Measurements from ENCODE around the gene TMEM108.

TMEM108 gene

DNA sequence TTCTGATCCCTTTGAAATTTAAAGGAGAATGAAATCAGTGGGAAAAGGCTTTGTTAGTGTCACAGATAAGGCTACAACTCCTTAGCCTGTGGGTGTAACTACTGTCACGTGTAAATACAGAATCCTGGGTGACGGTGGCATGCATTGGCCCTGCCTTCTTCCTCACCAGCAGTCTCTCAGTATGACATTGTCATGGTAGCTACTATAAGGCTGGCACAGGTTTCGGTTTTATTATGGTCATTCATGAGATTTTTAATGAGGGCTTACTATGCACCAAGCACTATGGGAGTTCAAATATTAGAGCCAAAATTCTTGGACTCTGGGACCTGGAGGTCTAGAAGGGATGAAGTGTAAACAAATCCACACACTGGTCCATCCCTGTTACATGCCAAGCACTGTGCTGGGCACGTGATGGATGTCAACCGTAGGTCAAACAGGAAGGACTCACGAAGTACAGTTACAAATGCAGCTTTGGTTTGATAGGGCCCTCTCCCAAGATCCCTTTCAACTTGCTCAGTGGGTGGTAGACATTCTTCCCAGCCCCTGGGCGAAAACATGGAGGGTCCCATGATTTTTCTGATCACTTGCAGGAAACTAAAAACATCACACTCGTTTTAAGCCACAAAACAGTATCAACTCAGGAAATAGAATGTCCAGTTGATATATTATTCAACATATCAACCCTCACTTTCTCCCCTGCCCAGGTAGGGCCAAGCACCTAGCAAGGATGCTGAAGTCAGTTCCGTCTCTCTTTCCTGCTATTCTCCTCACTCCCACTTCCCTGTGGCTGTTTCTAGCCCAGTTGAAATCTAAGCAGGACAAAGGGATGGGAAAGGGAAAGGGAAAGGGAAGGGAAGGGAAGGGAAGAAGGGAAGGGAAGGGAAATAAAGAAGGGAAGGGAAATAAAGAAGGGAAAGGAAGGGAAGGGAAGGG lies 387.0 kb downstream of the TMEM108 start:
- no peak for DNase-seq (ENCODE audit: low spot score)

DNA sequence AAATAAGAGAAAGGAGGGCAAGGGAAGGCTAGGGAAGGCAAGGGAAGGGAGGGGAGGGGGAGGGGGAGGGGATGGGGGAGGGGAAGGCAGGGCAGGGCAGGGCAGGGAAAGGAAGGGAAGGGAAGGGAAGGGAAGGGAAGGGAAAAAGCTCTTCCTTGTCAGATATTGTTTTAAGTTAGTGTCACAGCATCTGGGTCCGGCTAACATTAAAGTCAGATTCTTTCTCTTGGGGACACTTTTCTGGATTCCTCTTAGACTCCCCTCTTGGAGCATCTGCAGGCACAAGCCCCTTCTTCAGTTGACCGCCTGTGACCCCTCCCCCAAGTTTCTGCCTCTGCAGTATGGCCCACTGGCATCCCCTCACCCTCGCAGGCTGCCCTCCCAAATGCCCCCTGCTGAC lies 387.7 kb downstream of the TMEM108 start:
- DNase-seq (ENCODE audit: low spot score): no peak

DNA sequence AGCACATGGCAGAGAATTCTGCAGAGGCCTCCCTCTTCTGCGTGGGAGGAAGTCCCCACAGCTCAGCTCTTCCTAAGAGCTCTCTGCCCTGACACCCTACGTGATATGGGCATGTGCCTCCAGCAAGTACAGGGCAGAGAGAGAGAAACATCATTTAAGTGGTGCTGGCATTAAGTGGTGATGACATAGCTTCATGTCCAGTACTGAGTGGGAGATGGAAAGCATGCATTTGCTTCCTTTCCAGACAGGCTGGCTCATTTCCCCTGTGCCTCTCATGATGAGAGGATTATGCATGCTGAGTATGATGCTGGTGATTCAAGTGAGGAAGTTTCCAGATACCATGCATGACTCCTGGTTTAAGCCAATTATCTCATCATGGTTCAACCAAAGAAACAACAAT lies 388.5 kb downstream of the TMEM108 start:
- no peak for DNase-seq (ENCODE audit: low spot score)

DNA sequence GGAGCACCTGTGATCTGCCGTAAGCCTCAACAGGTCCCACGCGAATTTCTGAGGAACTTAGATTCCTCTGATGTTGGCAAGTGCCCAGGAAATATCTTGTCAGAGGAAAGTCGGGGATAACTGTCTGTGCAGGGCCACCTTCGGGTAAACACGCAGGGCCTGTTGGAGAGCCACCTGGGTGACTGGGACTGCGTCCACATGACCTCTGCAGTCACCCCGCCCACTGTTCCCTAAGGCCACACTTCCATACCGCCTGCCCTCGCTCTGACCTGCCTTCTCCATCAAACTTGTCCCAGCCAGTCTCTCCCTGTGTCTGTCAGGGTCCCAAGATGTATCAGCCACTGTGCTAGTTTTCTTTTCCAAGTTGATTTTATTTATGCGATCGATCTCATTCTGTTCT lies 390.4 kb downstream of the TMEM108 start:
- no peak for DNase-seq (ENCODE audit: low spot score)

DNA sequence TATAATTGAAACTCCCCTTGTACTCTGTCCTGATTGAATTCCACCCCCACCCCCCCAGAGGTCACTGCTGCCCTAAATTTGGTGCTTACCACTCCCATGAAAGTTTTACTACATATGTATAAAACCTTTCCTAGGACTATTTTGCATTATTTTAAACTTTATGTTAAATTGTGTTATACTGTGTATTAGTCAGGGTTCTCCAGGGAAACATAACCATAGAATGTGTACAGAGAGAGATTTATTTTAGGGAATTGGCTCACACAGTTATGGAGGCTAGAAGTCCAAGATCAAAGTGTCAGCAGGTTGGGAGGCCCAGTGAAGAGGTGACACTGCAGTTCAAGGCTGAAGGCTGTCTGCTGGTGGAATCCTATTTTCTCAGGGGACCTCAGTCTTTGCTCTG lies 390.9 kb downstream of the TMEM108 start:
- no peak for DNase-seq (ENCODE audit: low spot score)

DNA sequence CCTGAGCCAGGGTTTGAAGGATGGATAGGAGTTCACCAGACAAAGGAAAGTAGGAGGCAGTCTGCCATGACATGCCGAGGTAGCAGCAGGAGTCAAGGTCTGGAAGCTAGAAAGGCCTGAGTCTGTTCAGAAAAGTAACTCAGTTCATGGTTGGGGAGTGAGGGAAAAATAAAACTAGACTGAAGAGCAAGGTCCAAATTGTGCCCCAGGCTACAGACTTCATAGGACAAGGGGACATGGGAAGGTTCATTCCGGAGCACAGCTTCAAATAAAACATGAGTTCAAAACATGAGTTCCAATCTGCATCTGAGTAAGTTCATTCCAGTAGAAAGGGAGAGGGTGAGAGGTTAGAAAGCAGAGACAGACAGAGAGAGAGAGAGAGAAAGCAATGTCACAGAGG lies 401.4 kb downstream of the TMEM108 start:
- DNase-seq (ENCODE audit: low spot score): no peak

DNA sequence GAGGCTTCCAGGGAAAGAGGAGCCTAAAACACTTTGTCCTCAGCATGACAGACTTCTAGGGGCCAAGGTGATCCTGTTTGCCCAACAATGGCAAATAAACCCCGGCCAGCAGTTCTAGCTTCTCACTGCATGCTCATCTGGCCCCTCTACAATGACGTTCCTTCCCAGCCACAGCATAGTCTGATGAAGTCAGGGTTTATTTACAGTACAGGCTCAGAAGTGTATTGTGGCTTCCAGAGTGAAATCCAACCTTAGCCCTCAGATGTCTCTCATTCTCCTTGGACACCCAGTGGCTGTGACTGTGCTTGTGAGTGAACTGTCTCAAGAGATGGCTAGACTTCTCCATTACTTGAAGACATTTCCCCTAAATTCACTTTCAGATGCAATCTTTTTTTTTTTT lies 402.5 kb downstream of the TMEM108 start:
- no peak for DNase-seq (ENCODE audit: low spot score)

DNA sequence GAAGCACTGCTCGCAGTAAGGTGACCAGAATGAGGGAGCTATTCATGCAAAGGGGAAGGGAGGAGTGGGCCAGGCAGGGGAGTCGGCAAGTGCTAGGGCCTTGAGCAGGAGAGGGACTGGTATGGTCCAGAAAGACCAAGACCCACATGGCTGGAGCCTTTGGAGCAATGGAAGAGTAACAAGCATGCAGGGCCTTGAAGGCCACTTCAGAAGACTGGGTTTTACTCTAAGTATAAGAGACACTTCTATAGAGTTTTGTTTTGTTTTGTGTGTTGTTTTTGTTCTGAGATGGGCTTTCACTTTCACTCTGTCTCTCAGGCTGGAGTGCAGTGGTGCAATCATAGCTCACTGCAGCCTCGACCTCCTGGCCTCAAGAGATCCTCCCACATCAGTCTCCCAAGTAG lies 403.7 kb downstream of the TMEM108 start:
- no peak for DNase-seq (ENCODE audit: low spot score)

DNA sequence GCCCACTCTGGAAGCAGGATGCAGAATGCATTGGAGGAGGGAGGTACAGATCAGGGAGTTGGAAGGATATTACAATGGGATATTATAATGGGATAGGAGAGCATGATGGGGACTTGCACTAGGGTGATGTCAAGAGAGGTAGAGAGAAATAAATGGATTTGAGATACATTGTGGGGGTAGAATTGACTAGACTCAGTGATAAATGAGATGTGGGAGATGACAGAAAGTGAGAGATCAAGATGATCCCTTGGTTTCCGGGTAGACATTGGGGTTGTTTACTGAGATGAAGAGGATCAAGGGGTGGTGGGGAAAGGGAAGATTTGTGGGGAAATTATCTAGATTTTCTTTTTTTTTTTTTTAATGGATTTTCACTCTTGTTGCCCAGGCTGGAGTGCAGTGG lies 404.3 kb downstream of the TMEM108 start:
- no peak for DNase-seq (ENCODE audit: low spot score)

DNA sequence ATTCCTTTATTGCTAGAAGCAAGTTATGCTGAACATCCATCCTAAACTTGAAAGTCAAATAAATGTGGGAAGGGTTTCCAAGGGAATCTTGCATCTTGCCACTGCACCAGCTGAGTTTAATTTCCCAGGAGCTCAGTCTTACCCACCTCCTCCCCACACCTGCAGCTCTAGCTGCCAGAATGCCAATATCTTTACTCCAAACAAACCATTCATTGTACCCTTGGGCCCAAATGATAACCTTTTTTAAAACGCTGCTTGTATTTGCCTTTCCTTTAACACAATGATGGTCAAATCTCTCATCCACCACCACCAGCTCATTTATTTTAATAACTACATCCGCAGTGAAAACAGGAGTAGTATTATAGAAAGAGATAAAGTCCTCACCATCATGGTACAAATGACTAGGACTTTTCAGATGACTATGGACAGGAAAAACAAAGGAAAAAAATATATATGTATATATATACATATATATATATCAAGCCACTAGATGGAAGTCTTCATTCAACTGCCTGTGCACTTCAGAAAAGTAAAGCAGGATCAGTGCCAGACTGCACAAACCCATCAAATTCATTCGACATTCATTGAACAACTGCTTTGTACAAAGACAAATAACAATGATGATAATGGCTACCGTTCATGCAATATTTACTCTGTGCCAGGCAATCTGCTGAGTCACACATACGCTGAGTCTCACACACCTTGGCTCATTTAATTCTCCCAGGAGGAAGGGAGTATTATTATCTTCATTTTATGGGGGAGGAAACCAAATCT lies 405.6 kb downstream of the TMEM108 start:
- DNase-seq (ENCODE audit: low spot score): no peak

DNA sequence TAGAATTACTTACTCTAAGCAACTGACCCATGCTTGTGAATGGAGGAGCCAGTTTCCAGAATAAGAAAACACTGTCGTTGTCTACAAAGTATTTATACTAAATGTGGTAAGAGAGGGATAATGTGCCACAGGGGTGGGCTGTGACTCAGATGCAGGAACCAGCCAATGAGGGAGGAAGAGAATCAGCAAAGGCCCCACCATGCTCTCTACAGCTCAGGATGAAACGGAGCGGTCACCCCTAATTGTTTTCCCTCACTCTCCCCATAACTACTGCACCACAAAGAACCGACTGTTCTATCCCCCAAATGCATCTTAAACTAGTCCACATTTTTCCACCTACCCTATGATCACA lies 406.2 kb downstream of the TMEM108 start:
- DNase-seq (ENCODE audit: low spot score): no peak

DNA sequence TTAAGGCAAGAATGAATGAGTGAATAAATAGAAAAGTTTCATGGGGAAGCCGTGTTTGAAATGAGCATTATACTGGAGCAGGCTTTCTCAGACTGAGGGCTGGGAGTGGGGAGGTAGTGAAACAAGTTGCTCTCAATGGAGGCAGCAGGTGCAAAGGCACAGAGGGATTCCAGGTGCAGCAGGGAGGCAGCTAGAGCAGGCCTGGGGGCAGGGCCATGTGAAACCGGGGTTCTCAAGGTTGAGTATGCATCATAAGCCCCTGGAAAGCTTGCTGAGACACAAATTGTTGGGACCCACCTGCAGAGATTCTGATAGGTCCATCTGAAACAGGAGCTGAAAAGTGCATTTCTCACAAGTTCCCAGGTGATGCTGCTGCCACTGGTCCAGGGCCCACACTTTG lies 406.9 kb downstream of the TMEM108 start:
- no peak for DNase-seq (ENCODE audit: low spot score)

All from hematopoietic multipotent progenitor cell treated with erythropoietin and hydrocortisone succinate and interleukin-3 and kit ligand, for 17 days (in vitro differentiated cells).